GOT3 (cell line): ENCODE measurements around the gene KCNH8.

ENCODE experiments used
- DNase-seq: peaks from one replicate; lab custom pipeline; 2025; ENCODE audit warnings: mixed read lengths; lab: John Stamatoyannopoulos, UW

KCNH8 gene

GRCh38 chr3:19364148-19364547 is 215.8 kb downstream of the KCNH8 start:
- DNase-seq, result no peak

- no peak for DNase-seq
These were observed 217.2 kb downstream of the KCNH8 start for GRCh38 chr3:19365471-19365870.

GRCh38 chr3:19384868-19385267 is 236.6 kb downstream of the KCNH8 start:
- no peak for DNase-seq

GRCh38 chr3:19392150-19392549 is 243.8 kb downstream of the KCNH8 start:
- no peak for DNase-seq

- no peak for DNase-seq
These were observed 246.6 kb downstream of the KCNH8 start for GRCh38 chr3:19394946-19395345.

- DNase-seq, result no peak
These were observed 248.4 kb downstream of the KCNH8 start for GRCh38 chr3:19396726-19397125.

GRCh38 chr3:19399356-19399755 is 251.0 kb downstream of the KCNH8 start:
- no peak for DNase-seq

- DNase-seq, result no peak
These were observed 251.5 kb downstream of the KCNH8 start for GRCh38 chr3:19399836-19400235.

- no peak for DNase-seq
These were observed 271.8 kb downstream of the KCNH8 start for GRCh38 chr3:19420159-19420558.

- no peak for DNase-seq
These were observed 277.5 kb downstream of the KCNH8 start for GRCh38 chr3:19425825-19426224.

GRCh38 chr3:19427422-19428149 is 279.3 kb downstream of the KCNH8 start:
- no peak for DNase-seq

- no peak for DNase-seq
These were observed 280.4 kb downstream of the KCNH8 start for GRCh38 chr3:19428729-19429128.

- DNase-seq, result no peak
These were observed 284.4 kb downstream of the KCNH8 start for GRCh38 chr3:19432669-19433068.

GRCh38 chr3:19436746-19437145 is 288.4 kb downstream of the KCNH8 start:
- DNase-seq, result no peak

GRCh38 chr3:19439944-19440343 is 291.6 kb downstream of the KCNH8 start:
- DNase-seq, result no peak

GRCh38 chr3:19446138-19446537 is 297.8 kb downstream of the KCNH8 start:
- DNase-seq, result no peak

GRCh38 chr3:19446687-19447086 is 298.4 kb downstream of the KCNH8 start:
- DNase-seq, result no peak

GRCh38 chr3:19455546-19455945 is 307.2 kb downstream of the KCNH8 start:
- no peak for DNase-seq

GRCh38 chr3:19456738-19457137 is 308.4 kb downstream of the KCNH8 start:
- no peak for DNase-seq

GRCh38 chr3:19457449-19457848 is 309.1 kb downstream of the KCNH8 start:
- DNase-seq, result no peak

GRCh38 chr3:19467761-19468160 is 319.5 kb downstream of the KCNH8 start:
- no peak for DNase-seq

- no peak for DNase-seq
These were observed 322.8 kb downstream of the KCNH8 start for GRCh38 chr3:19471138-19471537.

- no peak for DNase-seq
These were observed 325.8 kb downstream of the KCNH8 start for GRCh38 chr3:19473971-19474580.

- no peak for DNase-seq
These were observed 328.0 kb downstream of the KCNH8 start for GRCh38 chr3:19476281-19476680.
